Left ventricle myocardium inferior (tissue), 1 donor: ENCODE results near the gene EXOC2. TPM values are rescaled to one million over a fixed set of nuclear protein-coding genes. Genes with fewer than 3 reads are reported as not detected.
"Not testable (repeated sequence)": the region's sequence is repeated elsewhere in the genome, so short reads cannot be mapped to it uniquely, and the experiment has no call there.

ENCODE experiments used
- DNase-seq: peaks from one replicate; pipeline ENCODE4 v3.0.0-alpha.2; 2020
- H3K27ac ChIP-seq: fragments of 200-600 bp; replicated peaks from 2 replicates; pipeline ENCODE4 v1.8.0; 2021
- H3K27me3 ChIP-seq: fragments of 200-600 bp; 2 replicates; pipeline ENCODE4 v1.8.0; 2021; ENCODE audit warnings: low read depth
- H3K36me3 ChIP-seq: fragments of 200-600 bp; 2 replicates; pipeline ENCODE4 v1.8.0; 2021
- H3K4me1 ChIP-seq: fragments of 200-600 bp; 2 replicates; pipeline ENCODE4 v1.8.0; 2021
- H3K4me3 ChIP-seq: fragments of 200-600 bp; 2 replicates; pipeline ENCODE4 v1.8.0; 2021; ENCODE audit warnings: mild to moderate bottlenecking, moderate library complexity
- H3K9me3 ChIP-seq: fragments of 200-600 bp; replicated peaks from 2 replicates; pipeline ENCODE4 v1.8.0; 2021
- intact Hi-C: fragments of 100-400 bp; cut with micrococcal nuclease; formaldehyde crosslinking; loops from one replicate; pipeline ENCODE4 v1.11.0; 2022
- total RNA-seq: library from RNA; stranded (reverse); fragmentation: NEBNext Ultra II Directional; extraction: Animal tissue kit (Norgen Biotek cat#: 25700); gene quantifications from one replicate; pipeline ENCODE4 v1.2.1, GENCODE V29; 2021
- TF ChIP-seq, protein P1 (sequence below): fragments of 200-600 bp; IDR thresholded peaks from 2 replicates; pipeline ENCODE4 v1.8.0; 2021; ENCODE audit warnings: antibody characterized with exemption, mild to moderate bottlenecking, borderline replicate concordance
- donor health status: DM: no; HTN: yes; CAD: no; lungs with severe emphysema.

Gene EXOC2
- total RNA-seq, 1 donor from 2014 or later: 15.6 TPM

DNA sequence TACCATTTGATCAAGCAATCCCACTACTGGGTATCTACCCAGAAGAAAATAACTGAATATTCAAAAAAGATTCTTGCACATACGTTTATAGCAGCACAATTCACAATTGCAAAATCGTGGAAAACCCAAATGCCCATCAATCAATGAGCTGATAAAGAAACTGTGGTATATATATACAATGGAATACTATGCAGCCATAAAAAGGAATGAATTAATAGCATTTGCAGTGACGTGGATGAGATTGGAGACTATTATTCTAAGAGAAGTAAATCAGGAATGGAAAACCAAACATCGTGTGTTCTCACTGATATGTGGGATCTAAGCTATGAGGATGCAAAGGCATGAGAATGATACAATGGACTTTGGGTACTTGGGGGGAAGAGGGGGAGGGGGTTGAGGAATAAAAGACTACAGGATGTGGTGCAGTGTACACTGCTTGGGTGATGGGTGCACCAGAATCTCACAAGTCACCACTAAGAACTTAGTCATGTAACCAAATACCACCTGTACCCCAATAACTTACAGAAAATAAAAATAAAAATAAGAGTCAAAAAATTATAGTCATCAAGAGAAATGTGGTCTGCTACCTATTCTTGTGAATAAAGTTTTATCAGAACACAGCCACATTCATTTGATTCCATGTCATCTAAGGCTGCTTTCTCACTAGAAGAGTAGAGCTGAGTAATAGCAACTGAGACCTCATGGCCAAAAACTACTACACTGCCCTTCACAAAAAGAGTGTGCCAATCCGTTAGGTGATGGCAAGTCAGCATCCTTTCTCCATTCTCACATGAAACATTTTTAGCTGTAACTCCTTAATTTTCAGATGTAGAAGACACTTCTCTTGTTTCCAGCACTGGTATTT, 27.3 kb downstream of the EXOC2 start:
- Histone ChIP-seq H3K4me3 (no peak overlapping the region), H3K4me1 (peaks cover 9% of the 10 kb centered on the region), H3K9me3 (peaks cover 15% of the 10 kb centered on the region), H3K36me3 (no peaks in the 10 kb centered on the region), H3K27me3 (no peaks in the 10 kb centered on the region), H3K27ac (no peak overlapping the region)
- DNase-seq: no peak
- TF ChIP-seq, protein P1, sequence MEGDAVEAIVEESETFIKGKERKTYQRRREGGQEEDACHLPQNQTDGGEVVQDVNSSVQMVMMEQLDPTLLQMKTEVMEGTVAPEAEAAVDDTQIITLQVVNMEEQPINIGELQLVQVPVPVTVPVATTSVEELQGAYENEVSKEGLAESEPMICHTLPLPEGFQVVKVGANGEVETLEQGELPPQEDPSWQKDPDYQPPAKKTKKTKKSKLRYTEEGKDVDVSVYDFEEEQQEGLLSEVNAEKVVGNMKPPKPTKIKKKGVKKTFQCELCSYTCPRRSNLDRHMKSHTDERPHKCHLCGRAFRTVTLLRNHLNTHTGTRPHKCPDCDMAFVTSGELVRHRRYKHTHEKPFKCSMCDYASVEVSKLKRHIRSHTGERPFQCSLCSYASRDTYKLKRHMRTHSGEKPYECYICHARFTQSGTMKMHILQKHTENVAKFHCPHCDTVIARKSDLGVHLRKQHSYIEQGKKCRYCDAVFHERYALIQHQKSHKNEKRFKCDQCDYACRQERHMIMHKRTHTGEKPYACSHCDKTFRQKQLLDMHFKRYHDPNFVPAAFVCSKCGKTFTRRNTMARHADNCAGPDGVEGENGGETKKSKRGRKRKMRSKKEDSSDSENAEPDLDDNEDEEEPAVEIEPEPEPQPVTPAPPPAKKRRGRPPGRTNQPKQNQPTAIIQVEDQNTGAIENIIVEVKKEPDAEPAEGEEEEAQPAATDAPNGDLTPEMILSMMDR: no peak
- intact Hi-C loops: no loop called here

DNA sequence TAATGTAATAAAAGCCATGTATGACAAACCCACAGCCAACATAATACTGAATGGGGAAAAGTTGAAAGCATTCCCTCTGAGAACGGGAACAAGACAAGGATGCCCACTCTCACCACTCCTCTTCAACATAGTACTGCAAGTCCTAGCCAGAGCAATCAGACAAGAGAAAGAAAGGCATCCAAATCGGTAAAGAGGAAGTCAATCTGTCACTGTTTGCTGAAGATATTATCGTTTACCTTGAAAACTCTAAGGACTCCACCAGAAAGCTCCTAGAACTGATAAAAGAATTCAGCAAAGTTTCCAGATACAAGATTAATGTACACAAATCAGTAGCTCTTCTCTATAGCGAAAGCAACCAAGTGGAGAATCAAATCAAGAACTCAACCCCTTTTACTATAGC, 29.2 kb downstream of the EXOC2 start:
- intact Hi-C loops: not testable (repeated sequence)

DNA sequence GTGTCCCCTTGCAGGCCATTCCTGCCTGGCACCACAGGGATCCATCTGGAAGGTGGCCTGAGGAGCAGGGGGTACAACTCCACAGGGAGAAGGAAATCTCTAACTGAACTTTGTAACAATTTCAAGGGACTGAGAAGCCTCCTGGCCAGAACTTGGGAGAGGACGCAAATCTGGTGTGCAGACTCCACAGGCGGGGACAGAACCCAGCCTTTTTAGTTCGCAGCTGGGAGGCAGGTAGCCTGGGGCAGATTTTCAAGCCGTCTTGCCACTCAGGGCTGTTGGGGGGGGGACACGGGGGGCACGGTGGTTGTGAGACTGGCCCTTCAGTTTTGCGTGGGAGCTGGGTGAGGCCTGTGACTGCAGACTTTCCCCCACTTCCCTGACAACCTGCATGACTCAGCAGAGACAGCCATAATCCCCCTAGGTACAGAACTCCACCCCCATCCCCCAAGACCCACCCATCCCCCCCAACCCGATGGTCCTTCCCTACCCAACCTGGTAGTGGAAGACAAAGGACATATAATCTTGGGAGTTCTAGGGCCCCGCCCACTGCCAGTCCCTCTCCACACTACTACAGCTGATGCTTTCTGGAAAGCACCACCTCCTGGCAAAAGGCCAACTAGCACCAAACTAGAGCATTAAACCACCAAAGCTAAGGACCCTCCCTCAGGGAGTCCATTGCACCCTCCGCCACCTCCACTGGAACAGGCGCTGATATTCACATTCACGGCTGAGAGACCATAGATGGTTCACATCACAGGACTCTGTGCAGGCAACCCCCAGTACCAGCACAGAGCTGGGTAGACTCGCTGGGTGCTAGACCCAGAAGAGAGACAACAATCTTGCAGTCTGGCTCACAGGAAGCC, 33.0 kb downstream of the EXOC2 start:
- Histone ChIP-seq H3K27me3 (no peaks in the 10 kb centered on the region), H3K4me1 (peaks cover 52% of the 10 kb centered on the region), H3K4me3 (no peak overlapping the region), H3K27ac (no peak overlapping the region), H3K9me3 (peaks cover 17% of the 10 kb centered on the region), H3K36me3 (peaks cover 12% of the 10 kb centered on the region)
- DNase-seq: no peak
- intact Hi-C loops: no loop called here
- TF ChIP-seq, protein P1: no peak

More for the DNA sequence above, 29.2 kb downstream of the EXOC2 start:
- Histone ChIP-seq H3K9me3 (peaks cover 15% of the 10 kb centered on the region), H3K4me1 (peaks cover 27% of the 10 kb centered on the region)
- not testable (repeated sequence) for H3K27ac ChIP-seq, H3K4me3 ChIP-seq, DNase-seq, H3K36me3 ChIP-seq, H3K27me3 ChIP-seq

DNA sequence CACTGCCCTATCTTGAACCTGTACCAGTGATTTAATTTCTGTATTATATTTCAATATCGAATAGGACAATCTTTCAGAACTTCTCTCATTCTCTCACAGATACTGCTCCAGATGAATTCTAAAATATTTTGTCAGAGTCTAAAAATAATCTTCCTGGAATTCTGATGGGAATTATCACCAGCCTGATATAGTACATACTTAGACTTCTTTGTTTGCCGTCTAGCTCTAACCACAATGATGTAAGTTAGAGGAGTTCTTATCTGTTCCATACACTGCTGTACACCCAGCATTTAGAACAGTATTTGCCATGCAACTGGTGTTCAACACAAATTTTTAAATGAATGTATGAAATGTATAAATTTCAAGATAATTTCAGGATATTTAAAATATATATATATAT, 34.7 kb downstream of the EXOC2 start:
- Histone ChIP-seq H3K4me3 (no peak overlapping the region), H3K27me3 (no peaks in the 10 kb centered on the region), H3K4me1 (peaks cover 52% of the 10 kb centered on the region), H3K36me3 (peaks cover 23% of the 10 kb centered on the region), H3K9me3 (peaks cover 23% of the 10 kb centered on the region), H3K27ac (peak overlapping the region; percentile 41)
- no peak for DNase-seq
- TF ChIP-seq, protein P1: no peak
- intact Hi-C loops: no loop called here

DNA sequence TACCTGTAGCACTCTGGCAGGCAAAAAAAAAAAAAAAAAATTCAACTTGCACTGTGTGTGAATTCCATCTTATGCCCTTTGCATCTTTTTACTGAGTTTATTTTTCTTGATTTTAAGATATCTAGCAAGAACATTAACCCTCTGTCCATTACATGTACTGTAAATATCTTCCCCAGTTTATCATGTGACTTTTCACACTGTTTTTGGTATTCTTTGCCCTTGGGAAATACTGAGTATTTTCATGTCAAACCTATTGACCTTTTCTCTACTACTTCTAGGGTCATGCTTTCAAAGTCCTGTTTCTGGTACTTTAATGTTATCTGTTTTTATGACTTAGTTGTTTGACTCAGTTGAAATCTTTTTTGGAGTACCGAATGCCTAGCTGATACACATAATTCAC, 35.2 kb downstream of the EXOC2 start:
- no peak for DNase-seq
- H3K9me3 ChIP-seq: peaks cover 23% of the 10 kb centered on the region
- H3K36me3 ChIP-seq: peaks cover 23% of the 10 kb centered on the region
- TF ChIP-seq, protein P1: no peak
- intact Hi-C loops: no loop called here
- H3K4me3 ChIP-seq: no peak overlapping the region
- H3K27me3 ChIP-seq: no peaks in the 10 kb centered on the region
- H3K27ac ChIP-seq: peak overlapping the region; percentile 41
- H3K4me1 ChIP-seq: peaks cover 52% of the 10 kb centered on the region
